Globus pallidus (tissue), 1 donor: ENCODE measurements around the gene PLA2G2C.

ENCODE experiments used
- DNase-seq: peaks from one replicate; pipeline ENCODE4 v3.0.0-alpha.2; 2015; ENCODE audit warnings: low spot score

The PLA2G2C gene

DNA sequence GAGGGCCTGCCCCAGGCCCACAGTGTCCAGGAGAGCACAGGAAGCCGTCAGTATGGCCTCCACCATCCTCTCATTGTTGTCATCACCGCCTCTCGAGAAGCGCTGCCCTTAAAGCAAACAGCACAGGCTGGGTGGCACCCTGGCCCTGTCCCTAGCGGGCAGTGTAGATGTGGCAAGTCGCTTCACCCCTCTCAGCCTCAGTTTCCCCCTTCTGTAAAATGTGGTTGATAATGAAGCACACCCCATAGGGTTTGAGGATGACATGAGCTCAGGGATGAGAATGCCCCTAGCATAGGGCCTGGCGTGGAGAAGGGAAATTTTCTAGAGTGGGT lies 33.8 kb downstream of the PLA2G2C start:
- no peak for DNase-seq

DNA sequence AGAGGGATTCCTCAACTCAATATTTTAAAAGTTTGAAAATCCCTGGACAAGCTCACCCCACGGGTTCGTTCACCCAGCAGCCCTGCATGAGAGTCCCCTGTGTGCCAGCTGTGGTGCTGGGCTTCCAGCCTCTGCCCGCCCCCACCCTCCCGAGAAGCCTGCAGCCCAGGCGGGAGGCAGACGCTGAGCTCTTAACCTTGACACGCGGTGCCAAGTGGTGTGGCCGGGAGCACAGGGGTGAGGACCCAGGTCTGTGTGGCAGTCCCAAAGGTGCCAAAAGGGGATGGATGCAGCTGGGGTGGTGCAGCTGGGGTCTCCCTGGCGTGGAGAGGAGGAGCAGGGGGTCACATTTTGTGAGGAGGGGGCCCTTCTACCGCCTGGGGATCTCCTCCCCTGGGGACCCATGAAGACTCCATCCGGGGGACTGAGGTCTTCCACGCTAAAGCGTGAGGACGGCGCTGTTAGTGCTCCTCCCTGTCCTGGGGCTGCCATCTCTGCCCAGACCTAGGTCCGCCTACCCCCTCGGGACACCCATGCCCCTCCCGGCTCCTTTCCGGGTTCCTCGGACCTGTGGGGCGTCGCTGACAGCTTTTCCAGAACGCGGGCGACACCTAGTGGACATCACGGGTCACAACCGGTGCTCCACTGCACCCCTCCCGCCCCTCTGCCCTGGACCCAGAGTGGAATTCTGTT lies 34.3 kb downstream of the PLA2G2C start:
- DNase-seq: peak; percentile 74

DNA sequence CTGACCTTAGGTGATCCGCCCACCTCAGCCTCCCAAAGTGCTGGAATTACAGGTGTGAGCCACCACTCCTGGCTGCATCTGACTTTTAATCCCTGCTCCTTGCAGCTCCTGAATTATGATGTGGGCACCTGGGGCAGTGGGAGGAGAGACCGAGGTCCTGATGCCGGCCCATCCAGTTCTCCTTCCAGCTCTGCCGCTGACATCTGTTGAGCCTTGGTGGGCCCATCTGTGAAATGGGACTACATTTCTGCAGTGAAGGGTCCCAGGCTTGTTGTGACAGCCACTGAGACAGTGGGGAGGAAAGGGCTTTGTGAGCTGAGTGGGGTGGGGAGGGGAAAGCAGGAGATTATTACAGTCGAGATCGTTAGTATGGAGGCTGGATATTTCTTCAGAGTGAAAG lies 35.3 kb downstream of the PLA2G2C start:
- no peak for DNase-seq

DNA sequence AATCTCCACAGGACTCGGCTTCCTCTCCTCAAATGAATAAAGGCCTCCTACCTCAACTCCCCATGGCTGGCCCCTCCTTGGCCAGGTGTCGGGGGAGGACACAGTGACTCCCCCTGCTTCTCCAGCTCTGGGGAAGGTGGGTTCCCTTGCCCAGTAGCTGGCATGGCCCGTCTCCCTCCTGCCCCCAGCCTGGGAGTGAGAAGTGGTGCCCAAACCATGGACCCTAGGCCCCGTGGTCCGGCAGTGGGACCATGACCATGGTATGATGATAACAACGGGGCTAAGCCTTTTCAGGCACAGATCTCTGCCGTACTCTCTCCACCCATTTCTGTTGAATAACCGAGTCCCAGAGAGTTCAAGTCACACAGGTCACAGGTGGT lies 36.0 kb downstream of the PLA2G2C start:
- no peak for DNase-seq

DNA sequence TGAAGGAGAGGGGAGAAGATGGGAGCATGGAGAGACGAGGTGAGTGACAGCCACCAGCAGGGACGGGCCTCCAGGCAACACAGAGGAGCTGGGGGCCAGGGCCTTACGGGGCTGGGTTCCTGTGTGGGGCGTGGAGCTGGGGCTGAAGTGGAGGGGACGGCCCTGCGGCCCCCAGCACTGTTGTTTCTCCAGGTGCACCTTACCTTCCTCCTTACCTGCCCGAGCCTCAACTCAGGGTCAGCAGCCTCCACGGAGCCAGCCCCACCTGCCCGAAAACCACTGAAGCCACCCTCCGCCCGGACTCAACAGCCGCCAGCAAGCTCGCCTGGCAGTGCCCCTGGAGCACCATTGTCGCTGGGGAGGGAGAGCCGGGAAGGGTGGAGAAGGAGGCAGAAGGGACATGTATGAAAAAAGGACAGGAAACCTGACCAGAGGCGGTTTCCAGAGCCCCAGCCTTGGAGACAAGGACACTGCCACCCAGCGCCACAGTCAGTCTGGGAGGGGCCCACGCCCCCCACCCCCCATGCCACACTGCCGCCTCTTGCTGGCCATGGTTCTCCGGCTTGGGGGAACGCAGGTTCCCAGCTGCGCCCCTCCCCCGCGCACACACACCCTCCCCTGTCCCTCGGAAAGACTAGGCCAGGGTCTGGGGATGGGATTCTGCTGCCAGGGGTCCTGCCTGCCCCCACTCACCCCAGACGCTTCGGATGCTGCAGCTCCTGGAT lies 36.6 kb downstream of the PLA2G2C start:
- no peak for DNase-seq

DNA sequence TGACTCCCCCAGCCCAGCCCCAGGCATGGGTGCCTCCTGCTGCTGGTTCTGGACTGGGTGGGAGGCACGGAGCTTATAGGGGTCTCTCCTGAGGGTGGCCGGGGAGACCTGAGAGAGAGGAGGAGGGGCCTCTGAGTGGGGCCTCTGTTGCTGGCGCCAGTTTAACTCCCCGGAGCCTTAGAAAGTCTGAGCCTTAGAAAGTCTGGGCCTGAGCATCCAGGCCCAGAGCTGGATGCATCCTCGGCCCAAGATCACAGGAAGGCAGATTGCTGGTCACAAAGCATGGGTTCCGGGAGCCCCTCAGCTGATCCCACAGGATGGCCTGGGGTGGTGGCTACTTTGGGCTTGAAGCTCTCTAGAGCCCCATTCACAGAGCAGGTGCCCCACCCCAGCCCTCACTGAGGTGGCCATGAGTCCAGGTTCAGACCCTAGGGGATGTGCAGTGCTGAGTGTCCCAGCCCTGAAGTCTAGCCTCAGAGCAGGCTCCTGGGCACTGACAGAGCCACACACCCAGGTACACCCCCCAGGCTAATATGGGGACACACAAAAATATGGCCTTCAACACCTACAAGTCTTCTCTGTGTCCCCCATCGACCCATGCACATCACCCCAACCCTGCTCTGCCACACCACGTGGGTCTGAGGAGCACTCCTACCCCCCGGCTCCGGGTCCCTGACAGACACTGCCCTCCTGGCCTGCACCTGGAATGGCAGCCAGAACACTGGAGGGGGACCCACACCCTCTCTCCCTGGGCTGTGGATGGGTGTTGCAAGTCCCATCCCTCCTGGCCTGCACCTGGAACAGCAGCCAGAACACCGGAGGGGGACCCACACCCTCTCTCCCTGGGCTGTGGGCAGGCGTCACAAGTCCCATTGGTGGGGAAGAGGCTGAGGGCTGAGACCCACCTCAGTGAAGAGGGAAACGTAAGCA lies 37.5 kb downstream of the PLA2G2C start:
- DNase-seq: no peak

DNA sequence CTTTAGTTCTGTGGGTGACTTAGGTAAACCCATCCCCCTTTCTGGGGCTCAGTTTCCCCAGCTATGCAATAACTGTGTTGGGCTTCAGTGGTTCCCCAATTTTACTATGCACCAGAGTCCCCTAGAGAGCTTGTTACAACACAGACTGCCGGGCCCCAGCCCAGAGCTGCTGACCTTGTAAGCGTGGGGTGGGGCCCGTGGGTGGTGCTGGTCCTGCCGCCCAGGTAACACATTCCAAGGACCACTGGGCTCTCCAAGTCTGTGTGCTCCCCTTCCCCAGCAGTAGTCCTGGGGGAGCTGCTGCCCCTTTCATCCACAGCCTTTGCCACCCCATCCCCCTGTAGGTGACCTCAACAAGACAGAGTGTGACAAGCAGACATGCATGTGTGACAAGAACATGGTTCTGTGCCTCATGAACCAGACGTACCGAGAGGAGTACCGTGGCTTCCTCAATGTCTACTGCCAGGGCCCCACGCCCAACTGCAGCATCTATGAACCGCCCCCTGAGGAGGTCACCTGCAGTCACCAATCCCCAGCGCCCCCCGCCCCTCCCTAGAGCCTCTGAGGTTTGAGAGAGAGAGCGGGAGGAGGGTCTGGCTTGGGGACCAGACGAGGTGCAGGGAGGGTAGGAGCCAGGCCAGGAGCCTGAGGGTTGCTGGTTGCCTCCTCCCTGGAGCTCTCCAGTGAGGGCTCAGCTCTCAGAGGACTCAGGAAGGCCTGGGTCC lies 38.3 kb downstream of the PLA2G2C start:
- no peak for DNase-seq

DNA sequence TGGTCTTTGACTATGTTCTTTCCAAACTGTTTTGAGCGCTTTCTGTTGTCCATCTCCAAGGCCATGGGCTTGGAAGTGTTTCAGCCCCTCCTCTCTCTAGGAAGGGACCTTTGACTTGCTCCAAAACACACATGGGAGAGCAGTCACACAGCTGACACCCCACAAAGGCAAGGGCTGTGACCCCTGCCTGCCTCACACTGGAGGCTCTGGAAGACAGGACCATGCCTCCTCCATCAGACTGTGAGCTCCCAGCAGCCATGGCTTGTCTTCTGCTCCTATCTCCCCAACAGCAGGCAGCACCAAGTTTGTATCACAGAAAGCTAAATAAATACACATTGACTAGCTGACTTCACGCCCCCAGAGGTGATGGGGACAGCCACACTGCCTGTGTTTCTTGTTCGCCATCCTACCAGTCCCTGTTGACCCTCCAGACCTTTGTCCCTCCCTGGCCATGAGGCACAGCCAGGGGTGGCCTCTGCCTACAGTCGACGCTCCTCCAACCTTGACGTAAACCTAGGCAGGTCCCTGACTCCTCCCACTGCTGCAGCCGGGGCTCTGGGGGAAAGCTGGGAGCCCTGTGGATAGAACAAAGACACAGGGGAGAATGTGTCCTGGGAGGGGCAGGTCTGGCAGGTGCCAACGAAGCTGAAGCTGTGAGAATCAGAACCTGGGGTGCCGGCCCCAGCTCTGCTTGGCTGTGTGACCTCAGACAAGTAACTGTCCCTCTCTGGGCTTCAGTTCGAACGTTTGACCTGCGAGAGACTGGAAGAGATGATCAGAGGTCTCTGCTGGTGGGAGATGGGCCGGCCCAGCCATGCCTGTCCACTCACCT lies 42.4 kb downstream of the PLA2G2C start:
- DNase-seq: no peak

DNA sequence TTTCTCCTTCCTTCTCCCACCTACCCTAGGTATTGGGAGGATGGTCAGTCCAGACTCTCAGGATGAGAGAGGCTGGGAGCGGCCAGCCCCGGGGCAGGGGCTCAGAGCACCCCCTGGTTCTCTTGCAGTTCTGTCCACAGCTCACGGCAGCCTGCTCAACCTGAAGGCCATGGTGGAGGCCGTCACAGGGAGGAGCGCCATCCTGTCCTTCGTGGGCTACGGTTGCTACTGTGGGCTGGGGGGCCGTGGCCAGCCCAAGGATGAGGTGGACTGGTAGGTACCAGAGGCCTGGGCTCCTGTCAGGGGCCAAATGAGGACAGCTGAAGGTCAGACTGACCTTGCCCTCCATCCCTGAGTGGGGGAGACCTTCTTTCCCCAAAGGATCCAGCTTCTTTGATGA lies 43.0 kb downstream of the PLA2G2C start:
- no peak for DNase-seq

DNA sequence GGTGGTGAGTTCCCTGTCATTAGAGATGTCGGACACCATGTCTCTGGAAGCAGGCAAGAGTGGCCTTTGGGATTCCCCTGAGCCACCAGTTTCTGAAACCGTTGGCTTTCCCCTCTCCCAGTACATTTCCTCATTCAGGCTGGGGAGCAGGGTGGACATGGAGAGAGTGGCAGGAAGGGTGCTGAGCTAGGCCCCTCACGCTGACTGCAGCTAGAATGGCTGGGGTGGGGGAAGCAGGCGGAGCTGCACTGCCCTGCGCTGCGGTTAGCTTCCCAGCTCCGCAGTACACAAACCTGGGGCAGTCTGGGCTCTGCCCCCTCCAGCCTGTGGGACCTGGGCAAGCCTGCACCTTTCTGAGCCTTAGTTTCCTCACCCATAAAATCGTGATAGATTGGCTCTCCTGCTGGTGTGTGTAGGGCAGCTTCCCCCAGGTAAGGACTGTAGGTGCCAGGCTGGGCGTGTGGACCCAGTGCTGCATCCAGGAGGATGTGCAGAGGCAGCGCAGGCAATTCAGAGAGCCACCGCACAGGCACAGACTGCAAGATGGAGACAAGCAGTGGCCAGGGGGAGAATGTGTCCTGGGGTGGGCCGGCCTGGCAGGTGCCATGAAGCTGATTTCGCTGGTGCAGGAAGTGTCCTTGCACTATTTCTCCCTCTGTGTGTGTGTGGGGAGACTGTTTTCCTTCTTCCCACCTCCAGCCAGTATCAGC lies 44.2 kb downstream of the PLA2G2C start:
- DNase-seq: no peak

DNA sequence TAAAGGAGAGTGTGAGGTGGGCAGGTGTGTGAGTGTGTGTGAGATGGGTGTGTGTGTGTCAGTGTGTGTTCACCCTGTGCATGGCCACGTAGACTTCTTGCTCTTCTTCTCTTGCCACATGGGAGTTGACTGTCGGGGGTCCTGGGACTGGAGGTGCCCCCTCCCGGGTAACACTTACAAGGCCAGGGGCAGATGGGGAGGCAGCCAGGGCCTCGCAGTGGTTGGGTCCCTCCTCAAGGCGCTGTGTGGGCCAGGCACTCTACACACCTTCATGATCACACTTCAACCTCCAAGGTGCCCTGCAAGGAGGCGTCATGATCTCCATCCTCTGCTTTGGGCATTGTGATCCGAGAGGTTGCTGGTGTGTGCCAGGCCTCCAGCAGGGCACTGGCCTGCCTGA lies 44.9 kb downstream of the PLA2G2C start:
- no peak for DNase-seq

DNA sequence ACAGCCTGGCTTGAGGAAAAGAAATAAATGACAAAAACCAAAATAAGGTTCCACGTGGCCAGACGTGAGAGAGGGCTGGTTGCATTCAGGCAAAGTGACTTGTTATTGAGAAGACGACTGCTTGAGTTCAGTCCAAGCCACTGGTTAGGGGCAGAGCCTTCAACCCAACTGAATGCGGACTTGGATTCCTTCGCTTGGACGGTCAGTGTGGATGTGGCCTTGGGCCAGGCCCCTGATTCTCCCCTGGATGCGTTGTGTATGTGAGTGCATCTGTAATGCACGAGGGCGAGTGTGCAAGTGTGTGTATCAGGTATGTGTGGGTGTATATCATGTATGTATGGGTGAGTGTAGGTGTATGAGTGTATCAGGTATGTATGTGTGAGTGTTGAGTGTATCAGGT lies 45.3 kb downstream of the PLA2G2C start:
- no peak for DNase-seq

DNA sequence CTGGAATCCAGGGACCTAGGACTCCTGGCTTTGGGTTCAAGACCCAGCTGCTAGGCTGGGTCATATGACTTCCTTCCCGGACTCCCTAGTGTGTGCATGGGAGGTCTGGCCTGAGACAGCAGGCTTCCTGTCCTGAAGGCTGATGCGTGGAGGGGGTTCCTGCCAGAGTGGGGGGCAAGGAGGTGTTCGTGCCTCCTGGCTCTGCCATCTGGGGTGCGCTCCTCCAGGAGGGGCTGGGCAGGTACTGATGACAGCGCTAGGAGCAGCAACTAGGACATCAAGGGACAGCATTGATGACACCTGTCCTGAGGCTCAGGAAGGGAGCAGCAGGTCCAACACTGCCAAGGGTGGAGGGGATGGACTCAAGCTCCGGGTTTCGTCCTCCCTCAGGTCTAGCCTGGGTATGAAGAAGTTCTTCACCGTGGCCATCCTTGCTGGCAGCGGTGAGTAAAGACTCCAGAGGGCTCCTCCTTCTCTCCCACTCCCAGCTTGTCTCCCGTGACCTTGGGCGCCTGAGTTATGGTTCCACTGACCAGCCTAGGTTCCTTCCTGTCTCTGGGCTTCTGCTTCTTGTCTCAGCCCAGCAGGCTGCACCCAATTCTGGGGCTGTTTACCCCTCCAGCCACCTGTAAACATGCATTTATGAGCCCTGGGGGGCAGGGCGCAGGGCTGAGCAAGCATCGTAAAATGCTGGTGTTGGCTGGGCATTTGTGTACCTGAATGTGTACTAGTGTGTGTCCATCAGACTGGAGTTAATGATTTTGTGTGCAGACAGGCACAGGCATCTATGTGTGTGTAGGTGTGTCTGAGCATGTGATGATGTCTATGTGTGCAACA lies 46.3 kb downstream of the PLA2G2C start:
- DNase-seq: no peak

DNA sequence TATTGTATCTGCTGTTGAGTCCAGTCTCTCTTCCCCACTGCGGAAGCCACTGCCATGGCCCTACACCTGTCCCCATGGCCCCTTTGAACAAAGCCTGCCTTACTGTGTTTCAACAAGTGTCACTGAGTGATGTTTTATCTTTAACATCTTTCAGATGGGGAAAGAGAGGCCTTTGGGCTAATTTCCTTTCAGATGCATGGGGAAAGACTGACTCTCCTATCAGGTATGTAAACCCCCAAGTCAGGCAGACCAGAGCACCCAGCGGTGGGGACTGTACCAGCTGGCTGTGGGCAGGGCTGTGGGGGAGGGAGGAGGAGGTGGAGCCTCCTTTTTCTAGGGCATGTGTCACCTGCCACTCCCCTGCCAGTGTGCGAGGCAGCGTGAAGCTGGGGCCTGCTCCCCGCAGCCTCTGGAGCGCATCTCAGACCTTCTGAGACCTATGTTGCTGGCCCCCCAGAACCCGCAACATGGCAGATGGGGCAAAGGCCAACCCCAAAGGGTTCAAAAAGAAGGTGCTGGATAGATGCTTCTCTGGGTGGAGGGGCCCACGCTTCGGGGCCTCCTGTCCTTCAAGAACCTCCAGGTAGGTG lies 47.3 kb downstream of the PLA2G2C start, which contains the start of gene PLA2G2F:
Gene PLA2G2F (plus strand): TSS at position 363 of the 590 bp plus-strand sequence. CDS start 105 bp downstream, at position 468.
- DNase-seq: no peak

DNA sequence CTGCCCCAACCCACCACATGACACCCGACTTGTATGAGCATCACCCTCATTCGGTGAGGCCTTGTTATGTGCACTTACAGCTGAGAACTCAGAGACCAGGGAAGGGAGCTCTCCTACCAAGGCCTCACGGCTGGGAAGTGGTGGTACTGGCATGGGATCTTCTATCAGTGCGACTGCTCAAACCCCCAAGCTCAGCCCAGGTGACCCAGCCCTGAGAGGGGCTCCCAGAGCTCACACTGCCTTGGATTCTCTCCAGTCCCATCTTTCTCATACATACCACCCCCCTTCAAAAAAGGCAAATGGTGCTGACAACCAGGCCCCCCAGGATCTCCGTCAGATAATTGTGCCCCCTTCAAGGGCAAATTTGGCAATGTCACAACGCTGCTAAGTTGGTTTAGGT lies 48.0 kb downstream of the PLA2G2C start:
- DNase-seq: no peak

DNA sequence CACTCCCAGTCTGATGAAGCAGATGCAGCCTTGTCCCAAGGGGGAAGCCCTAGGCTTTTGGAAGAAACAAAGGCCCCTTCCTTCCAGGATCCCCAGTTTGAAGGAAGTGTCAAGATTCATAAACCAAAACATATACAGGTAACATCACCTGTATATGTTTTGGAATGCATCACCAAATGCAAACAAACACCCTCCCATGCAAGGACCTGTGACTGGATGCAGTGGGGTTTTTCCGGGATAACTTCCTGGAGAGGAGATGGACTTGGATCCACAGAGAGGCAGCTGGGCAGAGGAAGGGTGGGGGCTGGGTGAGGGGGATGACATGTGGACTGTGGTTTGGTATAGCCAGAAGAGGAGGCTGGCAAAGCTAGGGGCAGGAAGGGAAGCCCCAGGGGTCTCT lies 48.7 kb downstream of the PLA2G2C start:
- no peak for DNase-seq

DNA sequence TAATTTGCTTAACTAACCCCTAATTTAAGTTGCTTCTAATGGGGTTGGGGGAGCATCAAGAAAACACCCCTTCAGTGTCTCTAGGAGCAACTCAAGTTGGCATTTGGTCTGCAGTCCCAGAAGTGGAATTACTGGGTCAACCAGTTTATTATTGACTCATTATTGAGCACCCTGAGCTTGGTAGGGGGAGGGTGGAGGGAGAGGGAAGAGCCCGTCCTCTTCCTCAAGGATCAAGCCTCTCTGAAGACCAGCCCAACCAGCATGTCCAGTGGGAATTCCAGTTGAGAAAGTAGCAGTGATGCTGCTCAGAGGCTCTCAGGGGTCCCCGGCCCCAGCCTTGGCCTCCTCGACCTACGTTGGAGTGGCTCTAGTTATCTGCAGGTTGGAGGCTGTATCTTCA lies 49.3 kb downstream of the PLA2G2C start:
- no peak for DNase-seq

DNA sequence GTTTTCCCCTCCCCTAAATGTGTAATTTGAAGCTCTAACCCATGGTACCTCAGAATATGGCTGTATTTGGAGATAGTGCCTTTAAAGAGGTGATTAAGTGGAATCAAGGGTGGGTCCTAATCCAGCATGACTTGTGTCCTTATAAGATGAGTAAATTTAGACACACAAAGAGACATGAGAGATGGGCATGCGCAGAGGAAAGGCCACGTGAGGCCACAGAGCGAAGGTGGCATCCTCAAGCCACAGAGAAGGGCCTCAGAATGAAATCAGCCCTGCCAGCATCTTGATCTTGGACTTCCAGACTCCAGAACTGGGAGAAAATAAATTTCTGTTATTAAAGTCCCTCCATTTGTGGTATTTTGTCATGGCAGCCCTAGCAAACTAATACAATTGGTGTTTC lies 50.1 kb downstream of the PLA2G2C start:
- no peak for DNase-seq

DNA sequence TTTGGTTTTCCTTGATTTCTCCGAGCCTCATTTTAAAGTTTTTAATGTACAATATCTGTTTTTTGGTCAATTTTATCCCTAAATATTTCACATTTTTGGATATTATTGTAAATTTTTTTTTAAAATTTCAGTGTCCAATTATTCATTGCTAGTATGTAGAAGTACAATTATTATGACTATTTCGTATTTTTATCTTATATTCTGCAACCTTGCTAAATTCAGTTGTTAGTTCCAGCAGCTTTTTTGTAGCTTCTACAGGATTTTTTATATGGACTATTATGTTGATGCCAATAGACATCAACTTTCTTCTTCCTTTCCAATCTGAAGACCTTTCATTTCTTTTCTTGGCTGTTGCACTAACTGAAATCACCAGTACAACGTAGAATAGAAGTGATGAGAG lies 51.3 kb downstream of the PLA2G2C start:
- no peak for DNase-seq
